Femur (tissue), 1 donor: ENCODE measurements around the gene CENPB.

Source experiments
- DNase-seq: peaks from one replicate; pipeline ENCODE4 v3.0.0-alpha.2; 2017

Gene CENPB

DNA sequence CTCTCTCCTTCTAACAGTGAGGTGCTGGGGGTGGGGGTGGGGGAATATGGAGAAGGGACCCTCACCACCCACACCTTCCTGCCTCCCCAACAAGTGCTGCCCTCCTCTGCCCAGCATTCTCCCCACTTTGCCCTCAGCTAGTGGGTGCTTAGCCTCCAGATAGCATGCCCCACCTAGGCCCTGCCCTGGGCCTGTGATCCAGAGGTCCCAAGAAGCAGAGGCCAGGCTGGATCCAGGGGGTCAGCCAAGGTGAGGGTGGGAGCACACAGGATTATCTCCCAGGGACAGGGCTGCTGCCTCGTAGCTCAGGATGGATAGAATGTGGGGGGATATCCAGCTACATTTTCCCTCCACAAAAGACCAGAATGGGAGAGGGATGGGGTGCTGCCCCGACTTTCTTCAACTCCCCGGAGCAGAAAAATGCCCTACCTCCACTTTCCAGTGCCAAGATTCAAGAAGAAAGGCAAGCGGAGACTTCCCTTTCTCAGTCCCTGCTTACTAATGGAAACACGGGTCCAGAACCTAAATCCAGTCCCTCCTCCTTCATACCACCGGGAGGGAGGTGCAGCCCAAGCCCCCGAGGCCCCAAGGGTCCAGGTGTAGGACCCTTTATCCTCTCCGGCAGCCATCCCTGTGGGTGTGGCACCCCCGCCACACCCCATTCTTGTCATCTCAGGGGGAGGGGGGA is 20.0 kb downstream of the CENPB start:
- DNase-seq, result no peak

DNA sequence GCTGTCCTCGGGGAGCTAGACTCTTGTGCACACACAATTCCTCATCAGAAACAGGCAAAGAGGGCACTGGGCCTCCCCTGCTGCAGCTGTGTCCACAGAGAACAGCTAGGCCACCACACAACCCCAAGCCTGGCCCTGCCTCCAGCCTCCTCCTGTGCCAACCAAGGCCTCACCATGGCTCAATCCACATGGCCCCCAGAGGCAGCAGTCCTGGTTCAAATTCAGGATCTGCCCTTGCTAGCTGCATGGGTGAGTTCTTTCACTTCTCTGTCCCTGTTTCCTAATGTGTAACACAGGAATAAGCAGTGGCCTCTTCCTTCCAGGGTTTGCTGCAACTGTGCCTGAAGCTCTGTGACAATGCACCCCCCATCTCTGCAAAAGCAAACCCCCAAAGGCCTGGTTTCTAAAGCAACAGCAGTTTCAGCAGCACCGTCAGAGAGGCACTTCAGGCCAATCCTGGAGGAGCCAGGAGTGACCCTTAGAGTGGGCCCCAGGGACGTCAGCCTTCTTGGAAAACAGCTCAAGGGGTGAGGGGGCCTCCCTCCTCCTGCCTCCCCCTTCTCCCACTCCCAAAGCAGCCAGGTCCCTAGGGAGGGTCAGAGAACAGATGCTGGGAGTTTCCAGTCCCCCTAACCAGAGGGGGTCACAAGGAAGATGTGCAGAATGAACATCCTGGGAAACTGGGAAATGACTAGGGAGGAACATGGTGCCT is 21.2 kb downstream of the CENPB start:
- peak; percentile 31 for DNase-seq

DNA sequence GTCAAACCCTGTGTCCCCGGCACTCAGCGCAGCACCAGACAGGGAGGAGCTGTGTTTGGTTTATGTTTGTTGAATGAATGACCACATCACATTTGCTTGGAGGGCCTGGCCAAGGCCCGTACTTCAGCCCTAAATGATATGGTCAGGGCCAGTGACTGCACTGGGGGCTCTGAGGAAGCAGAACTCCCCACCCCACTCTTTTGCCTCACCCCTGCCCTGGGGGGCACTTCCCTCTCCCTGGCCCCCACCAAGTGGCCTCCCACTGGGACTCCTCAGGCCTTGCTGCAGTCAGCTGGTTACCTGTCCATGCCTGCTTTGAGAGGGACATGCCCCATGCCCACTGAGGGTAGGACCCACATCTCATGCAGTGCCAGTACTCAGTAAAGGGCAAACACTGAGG is 21.9 kb downstream of the CENPB start:
- no peak for DNase-seq

DNA sequence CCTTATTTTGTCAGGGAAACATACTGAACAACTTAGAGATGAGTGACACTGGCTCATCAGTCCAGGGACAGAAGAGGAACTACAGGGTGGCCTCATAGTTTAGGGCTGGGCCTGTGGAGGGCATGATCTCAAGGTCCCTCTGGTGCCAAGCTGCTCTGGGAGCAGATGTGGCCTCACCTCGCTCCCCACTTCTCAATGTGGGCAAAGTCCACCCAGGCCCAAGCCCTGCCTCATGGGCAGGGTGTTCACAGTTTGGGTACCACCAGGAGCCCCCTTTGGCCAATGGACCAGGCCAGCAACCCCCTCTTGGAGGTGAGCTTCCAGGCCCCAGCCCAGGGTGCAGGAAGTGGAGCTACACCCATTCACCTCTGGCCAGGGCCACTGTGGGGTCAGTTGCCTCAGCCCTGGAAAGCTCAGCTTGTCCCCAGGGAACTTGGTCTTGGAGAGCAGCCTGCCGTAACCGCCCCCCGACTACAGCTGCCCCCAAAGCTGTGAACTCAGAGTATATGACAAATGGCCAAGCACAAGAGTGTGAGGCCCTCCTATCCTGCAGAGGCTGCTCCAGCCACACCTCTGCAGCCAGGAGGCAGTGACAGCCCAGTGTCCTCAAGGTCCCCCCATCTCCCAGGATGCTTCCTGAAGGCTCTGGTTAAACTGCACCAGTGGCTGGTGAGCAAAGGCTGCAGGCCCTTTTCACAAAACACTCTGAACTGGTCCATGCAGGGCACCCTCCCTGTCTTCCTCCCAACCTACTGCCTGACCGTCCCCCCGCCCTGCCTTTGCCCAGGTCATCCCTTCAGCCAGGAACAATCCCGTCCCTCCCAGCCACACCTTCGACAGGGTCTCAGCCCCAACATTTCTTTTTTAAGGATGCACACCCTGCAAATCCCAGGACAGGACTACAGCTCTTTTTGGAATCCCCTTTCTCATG is 22.6 kb downstream of the CENPB start:
- DNase-seq, result peak; percentile 16

DNA sequence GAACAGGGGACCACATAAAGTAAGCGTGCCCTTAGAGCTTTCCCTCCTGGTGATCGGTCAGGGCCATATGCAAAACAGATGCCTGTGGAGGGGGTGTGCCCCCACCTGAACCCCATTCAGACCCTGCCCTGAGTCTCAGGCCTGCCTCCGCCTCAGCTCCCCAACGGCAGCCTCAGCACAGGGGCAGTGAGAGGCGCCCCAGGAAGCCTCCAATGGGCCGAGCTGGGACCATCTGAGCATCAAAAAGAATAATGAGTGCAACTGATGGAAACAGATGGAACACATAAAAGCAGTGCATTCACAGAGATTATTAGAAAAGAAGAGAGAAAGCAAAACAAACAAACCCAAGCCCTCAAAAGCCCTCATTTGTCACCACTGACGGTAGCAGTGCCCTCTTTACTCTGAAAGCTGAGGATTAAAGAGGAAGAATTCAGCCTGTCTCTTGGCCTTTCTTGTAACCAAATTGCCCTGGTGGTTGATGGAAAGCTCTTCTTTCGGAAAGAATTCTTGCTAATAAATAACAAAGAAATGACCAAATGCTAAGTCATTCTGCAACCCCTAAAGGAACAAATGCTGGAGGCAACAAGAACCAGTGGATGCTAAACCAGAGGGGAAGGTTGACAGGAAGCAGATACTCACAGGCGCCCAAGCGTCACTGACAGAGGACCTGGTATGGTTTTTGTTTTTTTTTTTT is 25.7 kb downstream of the CENPB start:
- no peak for DNase-seq

DNA sequence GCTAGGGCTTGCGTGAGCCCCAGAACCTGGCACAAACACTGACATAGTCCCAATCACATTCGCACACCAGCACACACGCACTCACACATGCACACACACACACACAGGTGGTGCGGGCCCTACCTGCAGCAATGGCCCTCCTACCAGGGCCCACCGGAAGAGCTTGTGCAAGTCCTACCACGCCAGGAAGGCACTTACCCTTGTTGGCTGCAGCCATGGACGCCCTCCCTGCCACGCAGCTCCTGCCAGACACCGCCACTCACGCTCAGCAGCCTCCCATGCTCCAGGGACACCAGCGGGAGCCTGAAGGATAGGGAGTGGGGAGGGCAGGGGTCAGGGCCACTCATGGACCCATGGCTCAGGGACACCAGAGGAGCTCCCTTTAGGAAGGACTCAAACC is 26.7 kb downstream of the CENPB start:
- DNase-seq, result peak; percentile 19

DNA sequence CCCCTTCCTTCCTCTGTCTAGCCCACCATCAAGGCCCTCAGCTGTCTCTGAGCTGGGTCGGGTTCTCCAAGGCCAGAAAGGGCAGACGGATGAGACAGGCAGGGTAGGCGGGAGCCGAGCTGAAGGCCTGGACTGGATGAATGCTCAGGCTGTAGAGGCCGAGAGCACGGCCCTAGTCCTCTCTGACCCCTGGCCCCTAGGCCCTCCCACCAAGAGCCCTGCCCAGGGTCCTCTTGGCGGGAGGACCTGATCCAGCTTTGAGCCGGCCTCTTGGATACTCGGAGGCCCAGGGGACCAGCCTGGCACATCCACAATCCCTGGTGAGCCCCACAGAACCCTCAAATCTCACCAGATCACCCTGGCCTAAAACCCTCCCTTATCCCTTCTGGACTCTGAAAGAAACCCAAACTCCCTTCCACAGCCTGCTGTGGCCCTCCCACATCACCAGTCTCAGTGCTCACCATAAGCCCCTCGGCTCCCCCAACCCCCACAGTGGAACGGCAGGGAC is 27.2 kb downstream of the CENPB start:
- DNase-seq, result peak; percentile 21

DNA sequence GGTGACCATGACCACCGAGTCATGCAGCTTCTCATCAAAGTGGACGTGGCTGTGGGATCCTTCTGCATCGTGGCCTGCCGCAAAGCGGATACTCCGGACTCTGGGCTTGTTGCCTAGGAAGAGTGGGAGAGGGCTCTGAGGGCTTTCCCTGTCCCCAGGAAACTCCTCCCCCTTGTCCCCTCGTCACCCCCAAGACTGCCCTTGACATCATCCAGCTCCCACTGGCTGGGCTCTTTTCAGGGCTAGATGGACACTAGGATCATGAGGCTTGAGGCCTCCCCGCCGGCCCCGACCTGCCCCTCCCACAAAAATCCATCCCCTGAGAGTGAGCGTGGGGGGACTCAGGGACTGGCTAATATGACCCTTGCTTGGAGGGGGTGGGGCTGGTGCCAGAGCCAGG is 28.0 kb downstream of the CENPB start:
- peak; percentile 32 for DNase-seq

DNA sequence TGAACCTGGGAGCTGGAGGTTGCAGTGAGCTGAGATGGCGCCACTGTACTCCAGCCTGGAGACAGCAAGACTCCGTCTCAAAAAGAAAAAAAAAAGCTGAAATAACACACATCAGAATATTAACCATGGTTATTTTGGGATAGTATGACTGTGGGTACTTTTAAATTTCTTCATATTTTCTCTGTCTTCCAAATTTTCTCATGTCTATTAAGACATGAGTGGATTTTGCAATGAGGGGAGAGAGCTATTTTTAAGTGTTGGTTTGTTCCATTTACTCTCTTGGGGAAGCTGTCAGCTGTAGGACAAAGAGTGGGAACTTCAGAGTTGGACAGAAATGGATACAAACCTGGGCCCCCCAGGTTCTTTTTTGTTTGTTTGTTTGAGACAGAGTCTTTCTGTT is 29.3 kb downstream of the CENPB start:
- no peak for DNase-seq

DNA sequence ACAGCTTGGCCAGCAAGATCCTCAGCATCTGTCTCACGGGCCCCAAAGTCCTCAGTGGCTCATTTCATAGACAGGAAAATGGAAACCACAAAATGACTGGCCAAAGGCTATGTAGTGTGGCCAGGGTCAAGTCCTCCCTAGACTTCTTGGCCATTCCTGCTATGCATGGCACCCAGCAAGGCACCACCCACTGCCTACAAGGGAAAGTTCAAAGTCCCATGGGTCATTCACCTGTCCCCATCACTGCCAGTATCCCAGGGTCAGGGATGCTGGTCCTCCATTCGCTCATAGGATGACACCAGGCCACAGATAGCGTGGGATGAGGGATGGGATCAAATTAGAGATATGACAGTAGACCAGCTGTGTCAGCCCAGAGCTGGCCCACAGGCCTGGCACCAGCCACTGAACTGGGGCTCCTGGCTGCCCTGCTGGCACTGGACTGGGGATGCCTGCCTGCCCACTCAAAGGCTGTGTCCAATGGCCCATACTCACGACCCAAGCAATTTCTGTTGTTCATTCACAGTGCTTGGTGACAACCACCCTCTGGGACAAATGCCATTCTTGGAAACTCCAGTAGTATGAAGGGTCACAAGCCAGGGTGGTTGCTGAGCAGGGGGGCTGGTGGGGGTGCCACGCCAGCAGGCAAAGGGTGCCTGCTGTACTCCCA is 30.6 kb downstream of the CENPB start:
- peak; percentile 19 for DNase-seq

DNA sequence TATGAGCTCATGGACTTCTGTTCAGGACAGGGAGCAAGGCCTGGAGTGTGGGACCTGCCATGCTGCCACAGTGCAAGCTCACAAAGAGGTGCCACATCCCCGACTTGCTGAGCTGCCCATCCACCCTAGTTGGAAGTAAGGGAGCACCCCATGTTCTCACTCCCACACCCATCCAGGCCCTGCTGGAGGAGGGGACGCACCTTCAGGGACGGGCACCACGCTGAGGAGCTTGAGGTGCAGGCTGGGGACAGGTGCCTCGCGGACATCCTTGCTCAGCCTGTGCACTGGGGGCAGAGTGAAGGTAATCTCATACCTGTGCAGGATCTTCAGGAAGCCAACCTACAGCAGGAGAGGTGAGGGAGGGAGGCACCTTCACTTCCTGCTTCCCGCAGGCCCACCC is 31.3 kb downstream of the CENPB start:
- no peak for DNase-seq

DNA sequence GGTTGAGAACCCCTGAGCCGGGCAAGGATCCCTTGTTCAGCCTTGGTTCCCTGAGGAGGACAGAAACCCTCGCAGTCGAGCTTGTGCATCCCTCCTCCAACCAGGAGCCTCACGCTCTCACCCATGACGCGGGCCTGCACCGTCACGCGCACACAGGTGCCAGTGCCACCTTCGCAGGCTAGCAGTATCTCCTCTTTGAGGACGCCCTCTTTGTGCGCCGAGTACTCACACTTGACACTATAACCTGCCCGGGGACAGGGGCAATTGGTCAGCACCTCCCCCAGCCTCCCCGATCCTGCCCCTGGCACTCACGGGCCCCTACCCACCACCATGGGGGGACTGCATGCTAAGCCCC is 32.3 kb downstream of the CENPB start:
- no peak for DNase-seq

DNA sequence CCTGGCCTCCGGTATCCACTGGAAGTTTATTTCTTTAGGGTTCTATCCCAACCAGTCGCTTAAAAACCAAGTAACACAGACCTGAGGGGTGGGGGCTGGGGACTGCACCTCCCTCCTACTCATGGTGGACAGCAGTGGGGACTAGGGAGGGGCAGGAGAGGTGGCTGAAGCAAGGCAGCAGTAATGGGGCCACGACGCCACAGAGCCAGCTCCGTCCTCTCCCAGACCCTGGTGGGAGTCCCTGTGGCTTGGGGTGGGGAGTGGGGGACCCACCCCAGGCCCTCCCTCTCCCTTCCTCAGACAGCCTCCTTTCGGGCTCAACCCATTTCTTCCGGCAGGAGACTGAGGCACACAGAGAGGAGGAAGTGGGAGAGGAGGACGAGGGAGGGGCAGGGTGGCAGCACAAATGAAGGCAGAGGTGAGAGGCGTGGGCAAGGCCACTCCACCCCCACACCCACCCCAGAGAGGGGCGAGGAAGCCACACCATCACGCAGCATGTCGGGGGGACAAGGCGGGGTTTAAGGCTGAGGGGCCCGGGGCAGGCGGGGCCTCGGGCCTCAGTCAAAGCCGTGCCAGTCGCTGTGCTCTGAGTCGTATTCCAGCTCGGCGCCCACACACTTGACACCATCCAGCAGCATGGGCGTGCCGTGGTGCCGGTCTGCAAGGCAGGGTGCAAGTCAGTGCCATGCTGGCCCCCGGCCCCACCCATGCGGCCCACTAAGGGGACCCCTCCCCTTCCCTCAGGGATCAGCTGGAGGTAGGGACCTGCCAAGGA is 32.9 kb downstream of the CENPB start:
- peak; percentile 29 for DNase-seq

DNA sequence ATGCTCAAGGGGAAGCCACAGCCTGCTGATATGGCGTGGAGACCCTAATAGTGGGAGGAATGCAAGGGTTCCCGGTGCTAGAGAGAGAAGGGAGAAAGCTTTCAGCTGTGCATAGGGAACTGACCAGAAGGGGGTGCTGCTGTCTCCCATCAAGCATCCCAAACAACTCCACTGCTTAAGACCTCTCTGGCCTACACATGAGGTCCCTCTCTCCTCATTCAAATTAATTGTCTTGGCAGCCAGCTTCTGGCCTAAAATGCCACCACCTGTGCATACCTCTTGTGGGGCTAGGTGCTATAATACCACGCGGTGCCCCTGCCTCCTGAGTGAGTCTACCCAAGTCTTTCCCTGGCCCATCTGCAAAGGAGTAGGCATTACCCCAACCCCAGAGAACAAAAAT is 33.4 kb downstream of the CENPB start:
- DNase-seq, result peak; percentile 75

DNA sequence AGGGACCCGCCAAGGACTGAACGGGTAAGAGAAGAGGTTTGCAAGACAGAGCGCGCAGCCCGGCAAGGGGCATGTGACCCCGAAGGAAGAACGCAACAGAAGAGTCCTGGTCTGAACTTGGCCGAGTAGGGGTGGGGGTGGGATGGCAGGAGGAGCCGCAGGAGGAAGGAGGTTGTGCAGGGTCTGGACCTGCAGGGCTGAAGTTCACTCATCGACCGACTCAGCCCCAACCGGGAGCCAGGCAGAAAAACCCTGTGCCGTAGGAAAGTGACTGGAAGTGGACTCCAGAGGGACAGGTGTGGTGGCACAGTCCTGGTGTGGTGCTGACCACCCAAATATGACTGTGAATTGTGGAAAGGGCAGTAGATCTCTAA is 34.2 kb downstream of the CENPB start:
- DNase-seq, result no peak

DNA sequence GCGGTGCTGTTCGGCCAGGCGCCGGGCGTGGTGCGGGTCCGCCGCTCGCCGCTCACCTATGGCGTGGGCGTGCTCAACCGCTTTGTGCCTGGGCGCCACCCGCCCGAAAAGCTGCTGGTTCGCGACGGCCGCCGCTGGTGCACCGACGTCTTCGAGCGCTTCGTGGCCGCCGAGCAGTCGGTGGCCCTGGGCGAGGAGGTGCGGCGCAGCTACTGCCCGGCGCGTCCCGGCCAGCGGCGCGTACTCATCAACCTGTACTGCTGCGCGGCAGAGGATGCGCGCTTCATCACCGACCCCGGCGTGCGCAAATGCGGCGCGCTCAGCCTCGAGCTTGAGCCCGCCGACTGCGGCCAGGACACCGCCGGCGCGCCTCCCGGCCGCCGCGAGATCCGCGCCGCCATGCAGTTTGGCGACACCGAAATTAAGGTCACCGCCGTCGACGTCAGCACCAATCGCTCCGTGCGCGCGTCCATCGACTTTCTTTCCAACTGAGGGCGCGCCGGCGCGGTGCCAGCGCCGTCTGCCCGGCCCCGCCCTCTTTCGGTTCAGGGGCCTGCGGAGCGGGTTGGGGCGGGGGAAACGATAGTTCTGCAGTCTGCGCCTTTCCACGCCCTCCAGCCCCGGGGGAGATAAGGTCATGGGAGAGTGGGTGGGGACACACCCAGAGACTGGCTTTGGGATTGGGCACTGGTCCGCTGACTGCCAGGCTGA is 34.7 kb downstream of the CENPB start:
- peak; percentile 51 for DNase-seq

DNA sequence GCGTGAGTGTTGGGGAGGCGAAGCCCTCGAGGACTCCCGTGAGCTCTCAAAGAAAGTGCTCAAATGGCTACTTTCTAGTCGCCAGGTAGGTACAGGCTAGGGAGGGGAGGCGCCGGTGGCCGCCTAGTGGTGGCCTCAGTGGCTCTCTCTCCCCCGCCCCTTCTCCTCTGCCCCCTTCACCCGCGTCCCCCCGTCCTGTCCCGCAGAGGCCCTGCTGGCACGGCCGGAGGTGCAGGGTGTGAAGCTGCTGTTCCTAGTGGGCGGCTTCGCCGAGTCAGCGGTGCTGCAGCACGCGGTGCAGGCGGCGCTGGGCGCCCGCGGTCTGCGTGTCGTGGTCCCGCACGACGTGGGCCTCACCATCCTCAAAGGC is 35.2 kb downstream of the CENPB start:
- no peak for DNase-seq

DNA sequence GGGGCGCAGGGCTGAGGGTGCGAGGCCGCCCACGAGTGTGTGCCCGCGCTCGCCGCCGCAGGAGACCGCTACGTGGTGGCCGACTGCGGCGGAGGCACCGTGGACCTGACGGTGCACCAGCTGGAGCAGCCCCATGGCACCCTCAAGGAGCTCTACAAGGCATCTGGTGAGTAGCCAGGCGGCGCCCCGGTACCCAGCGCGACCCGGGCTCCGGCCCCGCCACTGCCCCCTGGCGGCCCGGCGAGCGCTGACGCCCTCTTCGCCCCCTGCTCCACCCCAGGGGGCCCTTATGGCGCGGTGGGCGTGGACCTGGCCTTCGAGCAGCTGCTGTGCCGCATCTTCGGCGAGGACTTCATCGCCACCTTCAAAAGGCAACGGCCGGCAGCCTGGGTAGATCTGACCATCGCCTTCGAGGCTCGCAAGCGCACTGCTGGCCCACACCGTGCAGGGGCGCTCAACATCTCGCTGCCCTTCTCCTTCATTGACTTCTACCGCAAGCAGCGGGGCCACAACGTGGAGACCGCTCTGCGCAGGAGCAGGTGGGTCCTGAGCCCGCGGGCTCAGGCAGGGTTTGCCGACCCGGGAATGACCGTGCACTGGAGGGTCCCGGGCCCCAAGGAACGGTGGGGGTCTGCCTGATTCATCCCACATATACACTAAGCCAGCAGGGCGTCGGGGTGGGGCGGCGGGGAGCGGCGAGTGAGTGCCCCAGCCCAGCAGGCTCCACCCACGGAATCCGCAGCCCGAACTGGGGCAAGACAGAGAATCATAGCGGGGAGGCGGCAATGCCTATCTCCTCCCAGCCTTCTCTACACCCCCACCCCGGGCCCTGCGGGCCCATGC is 36.6 kb downstream of the CENPB start:
- peak; percentile 42 for DNase-seq

DNA sequence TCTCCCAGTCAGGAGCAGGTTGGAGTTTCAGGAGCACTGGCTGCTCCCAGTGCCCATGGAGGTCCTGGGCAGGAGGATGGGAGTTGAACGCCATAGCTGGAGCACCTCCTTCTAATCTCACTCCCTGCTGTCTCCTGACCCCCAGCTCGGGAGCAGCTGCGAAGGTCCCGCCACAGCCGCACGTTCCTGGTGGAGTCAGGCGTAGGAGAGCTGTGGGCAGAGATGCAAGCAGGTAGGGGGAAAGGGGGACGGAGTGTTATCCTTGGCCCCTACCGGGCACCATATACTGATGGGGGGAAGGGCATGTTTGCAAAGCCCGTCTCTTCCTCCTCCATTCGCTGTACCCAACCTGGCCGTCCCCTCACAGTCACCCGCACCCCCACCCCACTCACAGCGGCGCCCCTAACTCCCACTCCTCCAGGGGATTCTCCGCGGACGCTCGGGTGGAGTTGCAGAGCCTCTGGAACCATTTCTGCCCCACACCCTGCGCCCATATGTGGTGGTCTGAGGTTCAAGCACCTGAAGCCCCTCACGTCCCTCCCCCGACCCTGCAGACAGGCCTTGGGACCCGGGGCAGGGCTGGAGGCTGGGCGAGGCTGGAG is 37.4 kb downstream of the CENPB start:
- no peak for DNase-seq

DNA sequence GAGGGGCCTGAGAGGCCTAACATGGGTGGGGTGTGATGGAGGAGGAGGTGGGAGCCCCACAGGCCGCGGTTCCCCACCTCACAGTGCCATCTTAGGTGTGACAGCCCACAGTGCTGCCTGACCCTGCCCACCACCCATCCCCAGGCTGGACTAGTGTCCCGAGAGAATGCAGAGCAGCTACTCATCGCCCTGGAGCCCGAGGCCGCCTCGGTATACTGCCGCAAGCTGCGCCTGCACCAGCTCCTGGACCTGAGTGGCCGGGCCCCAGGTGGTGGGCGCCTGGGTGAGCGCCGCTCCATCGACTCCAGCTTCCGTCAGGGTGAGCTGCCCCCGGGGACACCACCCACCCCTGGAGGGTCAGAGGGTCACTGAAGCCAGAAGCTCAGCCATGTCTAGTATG is 38.5 kb downstream of the CENPB start:
- DNase-seq, result no peak
